ENCODE measurements around the gene CLDN4.
"Not testable (repeated sequence)": the region's sequence is repeated elsewhere in the genome, so short reads cannot be mapped to it uniquely, and the experiment has no call there.

Gene CLDN4, protein sequence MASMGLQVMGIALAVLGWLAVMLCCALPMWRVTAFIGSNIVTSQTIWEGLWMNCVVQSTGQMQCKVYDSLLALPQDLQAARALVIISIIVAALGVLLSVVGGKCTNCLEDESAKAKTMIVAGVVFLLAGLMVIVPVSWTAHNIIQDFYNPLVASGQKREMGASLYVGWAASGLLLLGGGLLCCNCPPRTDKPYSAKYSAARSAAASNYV

DNA sequence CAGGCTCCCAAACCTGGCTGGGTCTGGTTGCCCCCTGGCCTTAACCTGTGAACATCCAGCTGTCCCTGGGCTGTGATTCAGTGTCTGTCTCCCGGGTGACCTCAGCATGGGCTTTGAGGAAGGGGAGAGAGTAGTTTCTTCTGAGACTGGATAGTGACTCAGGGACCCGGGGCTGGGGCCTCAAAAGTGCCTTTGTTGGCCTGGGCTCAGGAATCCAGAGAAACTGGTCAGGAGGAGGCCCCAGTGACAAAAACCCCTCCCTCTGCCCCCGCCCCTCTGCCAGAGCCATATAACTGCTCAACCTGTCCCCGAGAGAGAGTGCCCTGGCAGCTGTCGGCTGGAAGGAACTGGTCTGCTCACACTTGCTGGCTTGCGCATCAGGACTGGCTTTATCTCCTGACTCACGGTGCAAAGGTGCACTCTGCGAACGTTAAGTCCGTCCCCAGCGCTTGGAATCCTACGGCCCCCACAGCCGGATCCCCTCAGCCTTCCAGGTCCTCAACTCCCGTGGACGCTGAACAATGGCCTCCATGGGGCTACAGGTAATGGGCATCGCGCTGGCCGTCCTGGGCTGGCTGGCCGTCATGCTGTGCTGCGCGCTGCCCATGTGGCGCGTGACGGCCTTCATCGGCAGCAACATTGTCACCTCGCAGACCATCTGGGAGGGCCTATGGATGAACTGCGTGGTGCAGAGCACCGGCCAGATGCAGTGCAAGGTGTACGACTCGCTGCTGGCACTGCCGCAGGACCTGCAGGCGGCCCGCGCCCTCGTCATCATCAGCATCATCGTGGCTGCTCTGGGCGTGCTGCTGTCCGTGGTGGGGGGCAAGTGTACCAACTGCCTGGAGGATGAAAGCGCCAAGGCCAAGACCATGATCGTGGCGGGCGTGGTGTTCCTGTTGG, at the start of gene CLDN4:
CLDN4 (plus strand) TSS at position 316 of the 903 bp plus-strand sequence; CDS start at position 522, 206 bp downstream.
- no peak for TF ChIP-seq CTCF (IDR thresholded peaks at IDR 0.05; ENCODE audit: low read depth, low read length)
- in situ Hi-C loops (cut with HindIII; ENCODE audit: low sequenced_read_pairs), result no loop called here
- DNase-seq (ENCODE audit: low read depth, low spot score), result no peak
- H3K4me3 ChIP-seq (ENCODE audit: low read depth, low read length), result no peak within 1 kb of the TSS

DNA sequence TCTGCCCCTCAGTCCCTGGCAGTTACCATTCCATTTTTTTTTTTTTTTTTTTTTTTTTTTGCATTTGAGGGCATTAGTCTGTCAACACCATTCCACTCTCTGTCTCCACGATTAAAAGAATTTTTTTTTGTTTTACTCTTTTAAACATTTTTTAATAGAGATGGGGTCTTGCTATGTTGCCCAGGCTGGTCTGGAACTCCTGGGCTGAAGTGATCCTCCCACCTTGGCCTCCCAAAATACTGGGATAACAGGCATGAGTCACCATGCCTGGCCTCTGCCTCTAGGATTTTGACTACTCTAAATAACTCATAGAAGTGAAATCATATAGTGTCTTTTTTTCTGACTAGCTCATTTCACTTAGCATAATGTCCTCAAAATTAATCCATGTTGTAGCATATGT, 44.2 kb upstream of the CLDN4 start:
- H3K4me3 ChIP-seq (ENCODE audit: low read depth, low read length), result no peak overlapping the region
- in situ Hi-C loops (cut with HindIII; ENCODE audit: low sequenced_read_pairs), result no loop called here
- DNase-seq (ENCODE audit: low read depth, low spot score), result no peak
- TF ChIP-seq CTCF (IDR thresholded peaks at IDR 0.05; ENCODE audit: low read depth, low read length), result no peak

- H3K4me3 ChIP-seq (ENCODE audit: low read depth, low read length); DNase-seq (ENCODE audit: low read depth, low spot score); in situ Hi-C loops (cut with HindIII; ENCODE audit: low sequenced_read_pairs): not testable (repeated sequence)
These were observed 43.1 kb upstream of the CLDN4 start for GRCh38 chr7:73787786-73788048.

DNA sequence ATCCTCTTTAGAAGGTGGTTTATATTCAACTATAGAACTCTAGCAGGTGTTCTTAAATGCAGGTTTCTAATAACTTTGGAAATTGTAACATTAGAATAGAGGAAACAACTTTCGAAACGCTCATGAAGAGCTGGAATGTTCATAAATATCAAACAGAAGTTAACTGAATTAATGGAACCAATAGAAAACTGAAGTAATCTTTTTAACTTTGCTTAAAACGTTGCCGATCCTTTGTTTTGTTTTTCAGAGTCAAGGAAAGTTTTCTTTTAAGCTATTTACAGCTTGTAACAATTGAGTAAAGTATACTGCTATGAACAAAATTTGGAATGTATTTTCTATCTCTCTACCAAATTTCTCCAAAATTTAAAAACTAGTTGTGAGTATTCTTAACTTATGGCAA, 41.7 kb upstream of the CLDN4 start:
- H3K4me3 ChIP-seq (ENCODE audit: low read depth, low read length), result no peak overlapping the region
- no peak for DNase-seq (ENCODE audit: low read depth, low spot score)
- no peak for TF ChIP-seq CTCF (IDR thresholded peaks at IDR 0.05; ENCODE audit: low read depth, low read length)
- in situ Hi-C loops (cut with HindIII; ENCODE audit: low sequenced_read_pairs), result no loop called here

DNA sequence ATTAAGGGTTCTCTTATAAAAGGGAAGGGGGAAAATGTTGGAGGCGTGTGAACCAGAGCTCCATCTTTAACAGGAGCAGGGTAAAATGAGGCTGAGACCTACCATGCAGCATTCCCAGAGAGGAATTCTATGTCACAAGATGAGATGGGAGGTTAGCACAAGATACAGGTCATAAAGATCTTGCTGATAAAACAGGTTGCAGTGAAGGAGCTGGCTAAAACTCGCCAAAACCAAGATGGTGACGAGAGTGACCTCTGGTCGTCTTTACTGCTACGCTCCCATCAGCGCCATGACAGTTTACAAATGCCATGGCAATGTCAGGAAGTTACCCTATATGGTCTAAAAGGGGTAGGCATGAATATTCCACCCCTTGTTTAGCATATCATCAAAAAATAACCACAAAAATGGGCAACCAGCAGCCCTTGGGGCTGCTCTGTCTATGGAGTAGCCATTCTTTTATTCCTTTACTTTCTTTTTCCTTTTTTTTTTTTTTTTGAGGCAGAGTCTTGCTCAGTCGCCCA, 39.6 kb upstream of the CLDN4 start:
- in situ Hi-C loops (cut with HindIII; ENCODE audit: low sequenced_read_pairs); H3K4me3 ChIP-seq (ENCODE audit: low read depth, low read length); DNase-seq (ENCODE audit: low read depth, low spot score): not testable (repeated sequence)

- DNase-seq (ENCODE audit: low read depth, low spot score); in situ Hi-C loops (cut with HindIII; ENCODE audit: low sequenced_read_pairs); H3K4me3 ChIP-seq (ENCODE audit: low read depth, low read length): not testable (repeated sequence)
These were observed 35.6 kb upstream of the CLDN4 start for GRCh38 chr7:73795188-73795587.

GRCh38 chr7:73796656-73797055, 34.1 kb upstream of the CLDN4 start:
- in situ Hi-C loops (cut with HindIII; ENCODE audit: low sequenced_read_pairs); H3K4me3 ChIP-seq (ENCODE audit: low read depth, low read length); DNase-seq (ENCODE audit: low read depth, low spot score): not testable (repeated sequence)

- H3K4me3 ChIP-seq (ENCODE audit: low read depth, low read length); DNase-seq (ENCODE audit: low read depth, low spot score); in situ Hi-C loops (cut with HindIII; ENCODE audit: low sequenced_read_pairs): not testable (repeated sequence)
These were observed 33.6 kb upstream of the CLDN4 start for GRCh38 chr7:73797176-73797575.

DNA sequence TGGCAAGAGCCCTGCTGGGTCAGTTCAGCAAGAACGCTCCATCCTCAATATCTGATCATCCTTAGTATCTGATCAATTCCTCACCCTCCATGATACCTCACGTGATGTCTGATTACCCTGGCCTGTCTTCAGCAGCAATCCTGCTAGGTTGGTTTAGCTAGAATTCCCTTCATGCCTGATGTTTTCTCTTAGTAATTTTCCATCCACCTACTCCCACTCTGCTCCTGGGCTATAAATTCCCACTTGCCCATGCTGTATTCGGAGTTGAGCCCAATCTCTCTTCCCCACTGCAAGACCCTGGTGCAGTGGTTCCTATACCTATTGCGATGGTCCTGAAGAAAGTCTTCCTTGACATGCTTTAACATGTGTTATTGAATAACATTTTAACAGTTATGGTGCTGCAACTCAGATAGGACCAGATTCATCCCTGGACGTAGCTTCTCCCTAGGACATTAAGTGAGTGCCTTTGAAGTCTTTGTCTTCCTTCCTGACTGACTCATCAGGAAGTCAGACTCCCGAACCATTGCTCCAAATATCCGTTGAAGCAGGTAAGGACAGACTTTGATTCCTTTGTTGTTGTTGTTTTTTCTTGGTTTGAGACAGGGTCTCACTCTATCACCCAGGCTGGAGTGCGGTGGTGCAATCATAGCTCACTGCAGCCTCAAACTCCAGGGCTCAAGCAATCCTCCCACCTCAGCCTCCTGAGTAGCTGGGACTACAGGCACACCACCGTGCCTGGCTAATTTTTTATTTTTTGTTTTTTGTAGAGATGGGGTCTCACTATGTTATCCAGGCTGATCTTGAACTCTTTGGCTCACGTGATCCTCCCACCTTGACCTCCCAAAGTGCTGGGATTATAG, 31.3 kb upstream of the CLDN4 start:
- no peak for TF ChIP-seq CTCF (IDR thresholded peaks at IDR 0.05; ENCODE audit: low read depth, low read length)
- in situ Hi-C loops (cut with HindIII; ENCODE audit: low sequenced_read_pairs), result no loop called here
- H3K4me3 ChIP-seq (ENCODE audit: low read depth, low read length), result no peak overlapping the region
- DNase-seq (ENCODE audit: low read depth, low spot score), result no peak

Measured in astrocyte of the spinal cord (primary cell).